ENCODE results near the gene CHST7.

CHST7 gene

DNA sequence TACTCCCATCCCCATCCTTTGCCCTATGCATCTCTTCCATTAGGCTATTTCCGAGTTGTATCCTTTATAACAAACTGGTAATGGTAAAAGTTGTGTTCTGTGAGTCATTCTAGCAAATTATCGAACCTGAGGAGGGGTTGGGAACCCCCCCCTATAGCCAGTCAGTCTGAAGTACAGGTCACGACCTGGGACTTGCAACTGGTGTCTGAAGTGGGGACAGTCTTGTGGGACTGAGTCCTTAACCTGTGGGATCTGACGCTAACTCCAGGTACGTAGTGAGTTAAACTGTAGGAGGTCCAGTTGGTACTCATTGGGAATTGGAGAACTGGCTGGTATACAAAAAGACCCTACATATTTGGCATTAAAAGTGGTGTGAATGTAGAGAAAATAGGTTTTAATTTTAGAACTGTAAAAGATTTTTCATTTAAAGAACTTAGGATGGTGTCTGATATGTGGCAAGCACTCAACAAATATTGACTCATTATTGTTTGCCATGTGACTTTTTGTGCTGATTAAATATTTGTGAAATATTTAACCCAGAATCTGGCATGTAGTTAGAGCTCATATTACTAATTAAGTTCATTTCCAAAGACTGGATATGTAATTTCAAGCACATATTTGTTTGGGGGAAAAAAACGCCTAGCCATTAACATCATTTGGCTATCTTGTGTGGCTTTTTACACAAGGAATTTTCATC is 50.7 kb downstream of the CHST7 start:
- no peak overlapping the region for H3K27ac ChIP-seq (ENCODE audit: low read depth, low read length)
- H3K27me3 ChIP-seq (ENCODE audit: control insufficient read depth, insufficient read depth, low read length) = no peaks in the 10 kb centered on the region
- no peak overlapping the region for H3K4me3 ChIP-seq (ENCODE audit: low read length)
- no peak overlapping the region for H3K9ac ChIP-seq (ENCODE audit: low read length)
- H3K36me3 ChIP-seq (ENCODE audit: control insufficient read depth, insufficient read depth, low read length) = no peaks in the 10 kb centered on the region
- H3K4me1 ChIP-seq (ENCODE audit: control insufficient read depth, insufficient read depth, low read length) = no peaks in the 10 kb centered on the region

GRCh38 chrX:46626566-46626965 is 53.0 kb downstream of the CHST7 start:
- Histone ChIP-seq H3K27ac (ENCODE audit: low read depth, low read length) (no peak overlapping the region), H3K9ac (ENCODE audit: low read length) (no peak overlapping the region), H3K36me3 (ENCODE audit: control insufficient read depth, insufficient read depth, low read length) (no peaks in the 10 kb centered on the region), H3K27me3 (ENCODE audit: control insufficient read depth, insufficient read depth, low read length) (no peaks in the 10 kb centered on the region), H3K4me3 (ENCODE audit: low read length) (no peak overlapping the region), H3K4me1 (ENCODE audit: control insufficient read depth, insufficient read depth, low read length) (no peaks in the 10 kb centered on the region)

DNA sequence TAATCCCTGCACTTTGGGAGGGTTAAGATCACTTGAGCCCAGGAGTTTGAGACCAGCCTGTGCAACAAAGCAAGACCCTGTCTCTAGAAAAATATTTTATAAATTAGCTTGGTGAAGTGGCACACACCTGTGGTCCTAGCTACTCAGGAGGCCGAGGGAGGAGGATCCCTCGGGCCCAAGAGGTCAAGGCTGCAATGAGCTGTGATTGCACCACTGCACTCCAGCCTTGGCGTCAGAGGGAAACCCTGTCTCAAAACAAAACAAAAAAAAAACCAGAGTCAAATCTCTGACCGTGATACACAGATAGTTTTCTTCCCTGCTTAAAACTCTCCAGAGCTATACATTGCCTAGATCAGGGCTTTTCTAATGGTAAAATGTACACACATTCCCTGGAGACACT is 53.5 kb downstream of the CHST7 start:
- H3K36me3 ChIP-seq (ENCODE audit: control insufficient read depth, insufficient read depth, low read length) = no peaks in the 10 kb centered on the region
- no peak overlapping the region for H3K9ac ChIP-seq (ENCODE audit: low read length)
- H3K4me3 ChIP-seq (ENCODE audit: low read length) = no peak overlapping the region
- no peak overlapping the region for H3K27ac ChIP-seq (ENCODE audit: low read depth, low read length)
- H3K27me3 ChIP-seq (ENCODE audit: control insufficient read depth, insufficient read depth, low read length) = no peaks in the 10 kb centered on the region
- H3K4me1 ChIP-seq (ENCODE audit: control insufficient read depth, insufficient read depth, low read length) = no peaks in the 10 kb centered on the region

DNA sequence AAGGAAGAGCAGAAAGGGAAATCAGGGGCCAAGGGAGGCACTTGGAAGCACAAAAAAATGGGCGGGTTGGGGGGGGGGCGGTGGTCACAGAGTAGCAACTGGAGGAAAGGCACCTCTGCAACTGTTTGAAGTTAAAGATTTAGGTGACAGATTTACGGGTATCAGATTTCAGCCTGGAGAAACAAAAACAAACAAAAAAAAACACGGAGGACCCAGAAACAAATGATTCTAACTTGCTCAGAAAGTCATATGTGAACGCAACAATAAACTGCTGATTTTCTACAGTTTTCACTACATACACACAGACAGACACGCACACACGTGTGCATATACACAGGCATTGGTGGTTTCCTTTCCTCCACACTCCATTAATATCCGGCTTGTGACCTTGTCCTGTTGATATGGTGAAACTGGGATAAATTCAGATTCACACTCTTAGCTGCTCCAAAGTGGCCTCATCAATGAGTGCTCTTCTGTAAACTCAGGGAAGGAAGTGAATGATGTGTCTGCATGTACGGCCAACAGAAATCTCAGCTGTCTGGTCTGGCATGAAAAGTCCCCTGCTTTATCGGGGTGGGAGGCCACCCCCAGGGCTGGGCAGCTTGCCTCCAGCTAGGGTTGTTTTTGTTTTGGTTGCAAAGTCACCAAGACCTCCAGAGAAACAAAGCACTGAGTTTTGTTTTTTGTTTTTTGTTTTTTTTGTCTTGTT is 54.3 kb downstream of the CHST7 start:
- Histone ChIP-seq H3K27me3 (ENCODE audit: control insufficient read depth, insufficient read depth, low read length) (no peaks in the 10 kb centered on the region), H3K9ac (ENCODE audit: low read length) (no peak overlapping the region), H3K36me3 (ENCODE audit: control insufficient read depth, insufficient read depth, low read length) (no peaks in the 10 kb centered on the region), H3K27ac (ENCODE audit: low read depth, low read length) (no peak overlapping the region), H3K4me3 (ENCODE audit: low read length) (no peak overlapping the region), H3K4me1 (ENCODE audit: control insufficient read depth, insufficient read depth, low read length) (no peaks in the 10 kb centered on the region)

GRCh38 chrX:46628460-46629371 is 55.2 kb downstream of the CHST7 start:
- Histone ChIP-seq H3K27ac (ENCODE audit: low read depth, low read length) (no peak overlapping the region), H3K27me3 (ENCODE audit: control insufficient read depth, insufficient read depth, low read length) (no peaks in the 10 kb centered on the region), H3K9ac (ENCODE audit: low read length) (no peak overlapping the region), H3K4me1 (ENCODE audit: control insufficient read depth, insufficient read depth, low read length) (no peaks in the 10 kb centered on the region), H3K4me3 (ENCODE audit: low read length) (no peak overlapping the region), H3K36me3 (ENCODE audit: control insufficient read depth, insufficient read depth, low read length) (no peaks in the 10 kb centered on the region)

DNA sequence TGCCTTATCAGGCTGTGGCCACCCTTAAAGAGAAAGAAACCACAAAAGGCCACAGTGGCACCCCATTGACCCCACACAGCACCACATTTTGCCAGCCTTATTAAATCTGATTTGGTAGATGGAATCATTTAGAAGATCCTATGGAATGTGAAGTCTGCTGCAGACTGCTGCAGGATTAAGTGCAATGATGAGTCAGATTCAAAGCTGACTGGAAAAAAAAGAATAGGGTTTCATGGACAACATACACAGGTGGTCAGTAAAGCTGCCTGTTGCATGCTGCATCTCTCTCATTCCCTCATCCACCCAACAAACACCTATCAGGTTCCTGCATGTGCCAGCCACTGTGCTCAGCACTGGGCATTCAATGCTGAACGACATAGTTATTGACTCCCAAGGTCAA is 56.6 kb downstream of the CHST7 start:
- H3K27ac ChIP-seq (ENCODE audit: low read depth, low read length) = no peak overlapping the region

DNA sequence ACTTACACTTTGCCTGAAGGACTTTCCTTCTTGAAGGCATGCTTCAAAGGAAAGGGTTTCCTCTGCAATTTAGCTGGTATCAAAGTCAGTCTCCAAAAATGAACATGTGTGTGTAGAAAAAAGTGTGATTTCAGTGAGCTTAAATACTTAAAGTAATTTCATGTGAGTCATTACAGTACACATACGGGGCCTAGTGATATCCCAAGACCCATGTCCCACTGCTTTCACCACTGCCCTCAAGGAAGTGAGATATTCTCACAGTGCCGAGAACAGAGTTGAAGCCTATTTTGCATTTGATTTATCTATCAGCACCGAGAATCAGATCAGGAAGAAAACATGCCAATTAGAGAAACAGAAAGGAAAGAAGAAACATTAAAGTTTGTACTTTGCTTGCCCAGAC is 61.0 kb downstream of the CHST7 start:
- no peaks in the 10 kb centered on the region for H3K27me3 ChIP-seq (ENCODE audit: control insufficient read depth, insufficient read depth, low read length)
- no peak overlapping the region for H3K4me3 ChIP-seq (ENCODE audit: low read length)
- no peak overlapping the region for H3K27ac ChIP-seq (ENCODE audit: low read depth, low read length)
- H3K36me3 ChIP-seq (ENCODE audit: control insufficient read depth, insufficient read depth, low read length) = no peaks in the 10 kb centered on the region
- no peak overlapping the region for H3K9ac ChIP-seq (ENCODE audit: low read length)
- no peaks in the 10 kb centered on the region for H3K4me1 ChIP-seq (ENCODE audit: control insufficient read depth, insufficient read depth, low read length)

More for the DNA sequence above, 56.6 kb downstream of the CHST7 start:
- Histone ChIP-seq H3K36me3 (ENCODE audit: control insufficient read depth, insufficient read depth, low read length) (no peaks in the 10 kb centered on the region), H3K4me1 (ENCODE audit: control insufficient read depth, insufficient read depth, low read length) (no peaks in the 10 kb centered on the region), H3K4me3 (ENCODE audit: low read length) (no peak overlapping the region), H3K9ac (ENCODE audit: low read length) (no peak overlapping the region), H3K27me3 (ENCODE audit: control insufficient read depth, insufficient read depth, low read length) (no peaks in the 10 kb centered on the region)

- Histone ChIP-seq H3K9ac (ENCODE audit: low read length) (no peak overlapping the region), H3K27me3 (ENCODE audit: control insufficient read depth, insufficient read depth, low read length) (no peaks in the 10 kb centered on the region), H3K4me1 (ENCODE audit: control insufficient read depth, insufficient read depth, low read length) (no peaks in the 10 kb centered on the region), H3K36me3 (ENCODE audit: control insufficient read depth, insufficient read depth, low read length) (no peaks in the 10 kb centered on the region), H3K4me3 (ENCODE audit: low read length) (no peak overlapping the region), H3K27ac (ENCODE audit: low read depth, low read length) (no peak overlapping the region)
Observed at GRCh38 chrX:46635186-46635585, 61.6 kb downstream of the CHST7 start.

- H3K9ac ChIP-seq (ENCODE audit: low read length) = no peak overlapping the region
- no peak overlapping the region for H3K4me3 ChIP-seq (ENCODE audit: low read length)
- no peaks in the 10 kb centered on the region for H3K4me1 ChIP-seq (ENCODE audit: control insufficient read depth, insufficient read depth, low read length)
- H3K27me3 ChIP-seq (ENCODE audit: control insufficient read depth, insufficient read depth, low read length) = no peaks in the 10 kb centered on the region
- no peak overlapping the region for H3K27ac ChIP-seq (ENCODE audit: low read depth, low read length)
- no peaks in the 10 kb centered on the region for H3K36me3 ChIP-seq (ENCODE audit: control insufficient read depth, insufficient read depth, low read length)
Observed at GRCh38 chrX:46636223-46636622, 62.7 kb downstream of the CHST7 start.

DNA sequence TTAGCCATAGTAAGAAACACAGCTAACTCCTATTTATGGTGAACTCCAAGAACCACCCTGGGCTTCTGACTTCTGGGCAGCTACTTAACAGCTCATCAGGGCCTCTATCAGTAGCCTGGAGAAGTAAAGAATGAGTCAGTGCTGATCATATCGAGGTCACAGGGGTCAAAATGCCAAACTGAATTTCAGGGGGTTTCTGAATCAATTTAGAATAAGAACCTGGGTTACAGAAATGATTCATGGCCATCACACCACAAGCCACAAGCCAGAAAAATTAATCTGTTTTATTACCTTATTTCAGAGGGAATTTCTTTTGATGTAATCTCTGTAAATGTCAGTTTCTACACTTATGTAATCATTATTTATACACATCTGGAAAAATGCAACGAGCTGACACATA is 64.4 kb downstream of the CHST7 start:
- Histone ChIP-seq H3K27me3 (ENCODE audit: control insufficient read depth, insufficient read depth, low read length) (peaks cover 2% of the 10 kb centered on the region), H3K27ac (ENCODE audit: low read depth, low read length) (no peak overlapping the region), H3K9ac (ENCODE audit: low read length) (no peak overlapping the region), H3K4me3 (ENCODE audit: low read length) (no peak overlapping the region), H3K4me1 (ENCODE audit: control insufficient read depth, insufficient read depth, low read length) (no peaks in the 10 kb centered on the region), H3K36me3 (ENCODE audit: control insufficient read depth, insufficient read depth, low read length) (no peaks in the 10 kb centered on the region)

DNA sequence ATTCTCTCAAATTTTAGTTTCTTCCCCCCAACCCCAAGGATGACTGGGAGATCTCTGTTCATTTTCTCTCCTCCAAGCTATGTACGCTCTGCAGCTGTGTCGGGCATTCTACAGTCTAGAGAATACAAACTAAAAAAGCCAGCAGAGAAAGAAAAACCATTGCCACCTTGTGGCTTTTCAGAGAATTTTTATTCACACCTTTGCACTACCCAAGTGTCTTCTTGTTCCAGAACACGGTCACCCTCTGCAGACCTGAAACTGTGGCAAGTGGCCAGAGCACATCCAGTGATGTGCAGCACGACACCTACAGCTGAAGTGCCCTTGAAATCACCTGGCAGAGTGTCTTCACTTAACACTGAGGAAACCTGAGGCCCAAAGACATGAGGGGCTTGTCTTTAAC is 68.6 kb downstream of the CHST7 start:
- Histone ChIP-seq H3K4me3 (ENCODE audit: low read length) (no peak overlapping the region), H3K27me3 (ENCODE audit: control insufficient read depth, insufficient read depth, low read length) (peaks cover 2% of the 10 kb centered on the region), H3K36me3 (ENCODE audit: control insufficient read depth, insufficient read depth, low read length) (no peaks in the 10 kb centered on the region), H3K9ac (ENCODE audit: low read length) (no peak overlapping the region), H3K27ac (ENCODE audit: low read depth, low read length) (no peak overlapping the region), H3K4me1 (ENCODE audit: control insufficient read depth, insufficient read depth, low read length) (no peaks in the 10 kb centered on the region)

GRCh38 chrX:46643636-46644035 is 70.1 kb downstream of the CHST7 start:
- Histone ChIP-seq H3K9ac (ENCODE audit: low read length) (no peak overlapping the region), H3K27ac (ENCODE audit: low read depth, low read length) (no peak overlapping the region), H3K27me3 (ENCODE audit: control insufficient read depth, insufficient read depth, low read length) (peaks cover 2% of the 10 kb centered on the region), H3K4me3 (ENCODE audit: low read length) (no peak overlapping the region), H3K4me1 (ENCODE audit: control insufficient read depth, insufficient read depth, low read length) (no peaks in the 10 kb centered on the region), H3K36me3 (ENCODE audit: control insufficient read depth, insufficient read depth, low read length) (no peaks in the 10 kb centered on the region)

All from rectal smooth muscle tissue (tissue), 1 donor.